IPS DF 4.7 (cell line): ENCODE data around the gene ABL1.
"Not testable (repeated sequence)": the region's sequence is repeated elsewhere in the genome, so short reads cannot be mapped to it uniquely, and the experiment has no call there.

Experiments
- DNase-seq: peaks from one replicate; pipeline ENCODE4 v3.0.0-alpha.2; 2013; ENCODE audit warnings: low spot score; ENCODE audit errors: extremely low read depth

The ABL1 gene

DNA sequence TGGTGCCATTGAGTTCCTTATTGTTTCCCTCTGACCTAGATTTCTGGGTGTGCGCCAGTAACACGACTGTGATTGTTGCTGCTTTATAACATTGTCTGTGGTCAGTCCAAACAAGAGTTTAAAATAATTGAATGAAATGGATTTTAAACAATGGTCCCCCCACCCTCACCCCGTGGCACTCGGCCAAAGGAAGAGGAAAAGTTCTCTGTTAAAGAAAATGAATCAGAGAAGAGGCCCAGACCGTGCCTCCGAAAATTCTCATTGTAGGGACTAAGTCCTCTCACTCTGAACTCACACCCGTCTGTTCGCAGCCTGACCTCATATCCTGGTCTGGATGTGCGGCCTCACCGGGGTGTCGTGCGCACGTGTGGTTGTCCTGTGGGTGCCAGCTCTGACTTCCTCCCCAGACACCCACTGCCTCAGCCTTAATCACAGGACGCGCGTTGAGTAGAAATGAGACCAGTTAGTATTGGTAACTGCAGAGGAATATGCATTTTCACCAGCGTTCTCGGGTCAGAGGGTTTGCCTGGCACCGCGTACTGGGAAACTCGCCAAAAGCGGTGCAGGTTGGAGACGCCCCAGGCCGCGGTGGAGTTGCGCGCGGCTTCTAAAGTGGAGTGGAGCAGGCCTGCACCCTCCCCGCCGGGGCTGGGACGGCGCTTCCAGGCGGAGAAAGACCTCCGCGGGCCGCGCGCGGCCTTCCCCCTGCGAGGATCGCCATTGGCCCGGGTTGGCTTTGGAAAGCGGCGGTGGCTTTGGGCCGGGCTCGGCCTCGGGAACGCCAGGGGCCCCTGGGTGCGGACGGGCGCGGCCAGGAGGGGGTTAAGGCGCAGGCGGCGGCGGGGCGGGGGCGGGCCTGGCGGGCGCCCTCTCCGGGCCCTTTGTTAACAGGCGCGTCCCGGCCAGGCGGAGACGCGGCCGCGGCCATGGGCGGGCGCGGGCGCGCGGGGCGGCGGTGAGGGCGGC lies at the start of gene ABL1:
Gene ABL1, plus strand, starts transcription at position 884 of the 966 bp plus-strand sequence. CDS start 193 bp downstream, outside the sequence.
- no peak for DNase-seq

DNA sequence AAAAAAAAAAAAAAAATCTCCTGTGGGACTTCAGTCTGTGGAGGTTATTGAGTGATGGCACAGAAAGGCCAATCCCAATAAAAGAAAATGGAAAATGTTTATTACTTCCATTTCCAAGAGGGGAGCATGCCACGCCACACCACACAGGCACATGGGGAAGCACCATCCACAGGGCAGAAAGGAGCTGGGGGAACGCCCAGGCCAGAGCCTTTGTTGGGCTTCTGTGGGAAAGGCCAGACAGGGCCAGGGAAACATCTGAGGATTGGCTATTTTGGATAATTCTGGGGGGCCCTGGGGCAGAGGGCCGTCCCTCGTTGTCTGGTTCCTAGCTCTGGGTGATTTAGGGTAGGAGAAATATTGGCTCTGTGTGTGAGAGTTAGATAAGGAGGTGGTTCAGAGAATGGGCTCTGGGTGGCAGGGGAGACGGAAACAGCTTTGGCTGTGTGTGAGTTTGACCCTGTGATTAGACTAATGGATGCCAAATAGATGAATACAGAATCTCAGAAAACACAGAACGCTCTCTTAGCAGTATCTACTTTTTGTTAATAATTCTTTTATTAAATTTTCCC lies 49.0 kb upstream of the ABL1 start:
- no peak for DNase-seq

DNA sequence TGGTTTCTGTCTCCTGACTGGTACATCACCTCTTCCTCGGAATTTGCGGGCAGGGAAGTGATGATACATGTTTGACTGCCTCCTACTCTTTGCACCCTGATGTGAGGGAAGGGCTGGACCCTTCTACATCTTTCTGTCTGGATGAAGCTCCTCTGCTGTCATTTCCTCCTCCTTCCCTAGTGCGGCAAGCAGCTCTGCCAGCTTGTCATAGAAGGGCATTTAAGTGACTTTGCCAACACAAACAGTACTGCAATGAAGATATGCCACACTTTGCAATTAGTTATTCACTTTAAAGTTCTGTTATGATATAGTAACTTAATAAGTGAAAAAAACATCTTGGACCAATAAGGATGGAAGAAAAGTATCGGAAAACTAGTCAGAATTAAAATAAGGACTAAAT lies 48.5 kb upstream of the ABL1 start:
- no peak for DNase-seq

DNA sequence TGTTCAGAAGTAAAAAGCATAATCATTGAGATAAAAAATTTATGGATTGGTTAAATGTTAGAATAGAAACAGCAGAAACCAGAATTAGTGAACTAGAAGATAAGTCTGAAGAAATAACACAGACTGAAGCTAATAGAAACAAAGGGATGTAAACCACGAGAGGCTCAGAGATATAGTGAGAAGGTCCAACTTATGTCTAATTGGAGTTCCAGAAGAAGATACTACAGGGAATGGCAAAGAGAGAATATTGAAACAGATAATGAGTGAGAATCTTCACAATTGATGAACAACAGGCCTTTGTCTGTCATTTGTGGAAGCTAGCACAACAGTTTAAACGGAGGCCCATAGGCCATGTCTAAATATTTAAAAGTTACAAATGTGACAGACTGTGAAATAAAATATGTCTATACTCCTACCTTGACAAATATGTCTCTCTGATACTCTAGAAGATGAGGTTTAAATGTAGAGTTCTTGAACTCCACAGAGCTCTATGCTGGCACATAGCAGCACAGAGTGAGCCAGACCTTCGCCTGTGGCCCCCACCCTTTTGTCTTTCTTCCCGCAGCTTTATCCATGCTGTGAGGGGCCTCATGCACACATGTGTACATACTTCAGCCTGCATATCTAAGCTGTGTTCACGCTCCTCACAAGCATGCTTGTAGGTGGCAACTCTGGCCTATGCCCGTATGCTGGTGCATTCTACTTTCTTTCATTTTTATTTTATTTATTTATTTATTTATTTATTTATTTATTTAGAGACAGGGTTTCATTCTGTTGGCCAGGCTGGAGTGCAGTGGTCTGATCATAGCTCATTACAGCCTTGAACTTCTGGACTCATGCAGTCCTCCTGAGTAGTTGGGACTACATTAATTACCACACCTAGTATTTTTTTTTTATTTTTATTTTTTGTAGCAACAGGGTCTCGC lies 45.0 kb upstream of the ABL1 start:
- no peak for DNase-seq

GRCh38 chr9:130791303-130791894 lies 43.7 kb upstream of the ABL1 start:
- no peak for DNase-seq

DNA sequence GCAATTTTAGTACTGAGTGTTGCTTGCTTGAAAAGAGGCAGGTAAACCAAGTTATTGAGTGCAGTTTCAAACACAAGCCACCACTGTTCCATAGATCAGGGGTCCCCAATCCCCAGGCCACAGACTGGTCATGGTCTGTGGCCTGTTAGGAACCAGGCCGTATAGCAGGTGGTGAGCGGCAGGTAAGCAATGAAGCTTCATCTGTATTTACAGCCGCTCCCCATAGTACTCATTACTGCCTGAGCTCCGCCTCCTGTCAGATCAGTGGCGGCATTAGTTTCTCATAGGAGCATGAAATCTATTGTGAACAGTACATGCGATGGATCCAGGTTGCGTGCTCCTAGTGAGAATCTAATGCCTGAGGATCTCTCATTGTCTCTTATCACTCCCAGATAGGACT lies 41.5 kb upstream of the ABL1 start:
- DNase-seq, result no peak

GRCh38 chr9:130794021-130794420 lies 41.0 kb upstream of the ABL1 start:
- DNase-seq, result not testable (repeated sequence)

- DNase-seq, result not testable (repeated sequence)
Observed at GRCh38 chr9:130794423-130794822, 40.6 kb upstream of the ABL1 start.

- no peak for DNase-seq
Observed at GRCh38 chr9:130794923-130795495, 40.0 kb upstream of the ABL1 start.

GRCh38 chr9:130803116-130803515 lies 31.9 kb upstream of the ABL1 start:
- not testable (repeated sequence) for DNase-seq

GRCh38 chr9:130805510-130806326 lies 29.3 kb upstream of the ABL1 start:
- DNase-seq, result no peak

DNA sequence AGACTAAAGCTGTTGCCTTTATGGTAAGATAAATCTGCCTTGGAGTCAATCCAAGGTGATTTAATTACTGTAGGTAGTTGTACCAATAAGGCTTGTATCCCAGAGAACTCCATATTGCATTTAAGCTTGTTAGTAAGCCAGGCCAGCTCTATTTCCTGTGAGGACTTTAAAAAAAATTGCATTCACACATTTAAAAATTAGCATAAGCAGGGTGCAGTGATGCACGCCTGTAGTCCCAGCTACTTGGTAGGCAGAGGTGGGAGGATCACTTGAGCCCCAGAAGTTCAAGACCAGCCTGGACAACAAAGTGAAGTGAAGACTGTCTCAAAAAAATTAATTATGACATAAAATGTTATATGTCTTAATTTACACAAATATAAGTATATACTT lies 28.7 kb upstream of the ABL1 start:
- no peak for DNase-seq

- DNase-seq, result no peak
Observed at GRCh38 chr9:130810609-130811136, 24.4 kb upstream of the ABL1 start.

DNA sequence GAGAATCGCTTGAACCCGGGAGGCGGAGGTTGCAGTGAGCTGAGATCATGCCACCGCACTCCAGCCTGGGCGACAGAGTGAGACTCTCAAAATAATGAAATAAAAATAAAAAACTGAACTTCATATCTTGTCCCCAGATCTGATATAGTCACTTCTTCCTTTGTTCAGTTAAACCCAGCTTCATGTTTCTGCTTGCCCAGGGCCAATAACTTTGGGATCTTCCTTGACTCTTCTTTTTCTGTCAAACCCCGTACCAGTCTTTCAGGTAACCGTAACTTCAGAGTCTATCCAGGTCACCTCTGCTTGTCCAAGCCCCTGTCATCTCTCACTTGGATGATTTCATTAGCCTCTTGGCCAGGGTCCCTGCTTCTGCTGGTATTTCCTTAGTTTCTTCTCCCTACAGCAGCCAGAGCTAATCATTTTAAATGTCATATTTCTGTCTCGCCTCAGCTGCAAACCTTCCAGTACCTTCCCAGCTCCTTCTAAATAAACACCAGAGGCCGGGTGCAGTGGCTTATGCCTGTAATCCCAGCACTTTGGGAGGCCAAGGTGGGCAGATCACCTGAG lies 19.7 kb upstream of the ABL1 start:
- DNase-seq, result no peak

DNA sequence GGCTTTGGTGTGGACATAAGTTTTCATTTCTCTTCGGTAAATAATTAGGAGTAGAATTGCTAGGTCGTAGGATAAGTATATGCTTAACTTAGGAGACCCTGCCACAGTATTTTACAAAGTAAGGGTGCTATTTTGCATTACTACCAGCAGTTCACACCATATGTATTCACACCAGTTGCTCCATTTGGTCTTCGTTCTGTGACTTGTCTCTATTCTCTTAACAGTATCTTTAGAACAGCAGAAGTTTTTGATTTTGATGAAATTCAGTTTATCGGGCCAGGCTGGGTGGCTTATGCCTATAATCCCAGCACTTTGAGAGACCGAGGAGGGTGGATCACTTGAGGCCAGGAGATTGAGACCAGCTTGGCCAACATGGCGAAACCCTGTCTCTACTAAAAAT lies 17.1 kb upstream of the ABL1 start:
- no peak for DNase-seq

DNA sequence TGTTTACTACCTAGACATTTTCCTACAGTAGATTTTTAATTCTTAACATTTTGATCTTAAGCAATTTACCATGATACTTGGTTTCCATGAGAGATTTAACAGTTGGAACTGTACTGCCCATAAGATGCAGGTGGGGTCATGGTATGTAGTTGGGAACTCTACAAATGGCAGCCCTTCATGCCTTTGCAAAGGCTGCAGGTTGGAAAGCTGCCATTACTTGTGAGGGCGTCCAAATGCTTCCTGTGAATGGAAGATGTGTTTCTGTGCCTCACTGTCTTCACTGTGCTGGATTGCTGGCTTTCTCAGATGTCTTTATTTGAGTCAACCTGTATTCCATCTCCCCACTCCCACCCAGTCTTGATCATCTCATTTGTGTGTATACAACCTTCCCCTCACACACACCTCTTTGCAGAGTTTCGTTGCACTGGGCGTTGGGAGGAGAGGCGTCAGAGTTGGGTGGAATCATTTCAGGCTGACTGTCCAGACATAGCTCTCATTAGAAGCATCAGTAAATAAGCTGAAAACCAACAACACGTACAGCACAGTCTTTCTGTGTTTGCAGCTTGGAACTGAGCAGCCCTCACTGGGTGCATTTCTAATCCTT lies 14.8 kb upstream of the ABL1 start:
- no peak for DNase-seq

- no peak for DNase-seq
Observed at GRCh38 chr9:130823435-130823834, 11.6 kb upstream of the ABL1 start.

DNA sequence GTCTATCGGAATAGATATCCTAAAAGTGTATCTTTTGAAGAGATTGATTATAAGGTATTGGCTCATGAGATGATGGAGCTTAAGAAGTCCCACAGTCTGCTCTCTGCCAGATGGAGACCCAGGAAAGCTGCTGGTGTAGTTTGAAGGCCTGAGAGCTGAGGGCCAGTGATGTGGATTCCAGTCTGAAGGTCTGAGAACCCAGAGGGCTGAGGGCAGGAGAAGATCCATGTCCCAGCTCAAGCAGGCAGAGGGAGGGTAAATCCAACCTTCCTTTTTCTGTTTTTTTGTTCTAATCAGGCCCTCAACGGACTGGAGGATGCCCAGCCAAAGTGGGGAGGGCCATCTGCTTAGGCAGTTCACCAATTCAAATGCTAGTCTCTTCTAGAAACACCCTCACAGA lies 11.0 kb upstream of the ABL1 start:
- no peak for DNase-seq
